WTC11 (cell line): Measurements from ENCODE around the gene CARMIL1.

Source experiments
- ZNF263 ChIP-seq: sonication (generic); formaldehyde crosslinking; IDR thresholded peaks from 2 replicates; pipeline ENCODE4 v1.8.1; 2022; ENCODE audit warnings: low read depth, mild to moderate bottlenecking, moderate library complexity, missing genetic modification reagents
- TF ChIP-seq, protein P1 (sequence below): sonication (generic); formaldehyde crosslinking; IDR thresholded peaks from 2 replicates; pipeline ENCODE4 v1.8.0; 2022; ENCODE audit warnings: mild to moderate bottlenecking, missing genetic modification reagents
- TF ChIP-seq, protein P2 (sequence below): fragments of 200-600 bp; IDR thresholded peaks from 2 replicates; pipeline ENCODE4 v1.8.0; 2022; ENCODE audit warnings: antibody characterized with exemption

- no peak for TF ChIP-seq ZNF263 (CRISPR knock-in tag)
- TF ChIP-seq, protein P1, sequence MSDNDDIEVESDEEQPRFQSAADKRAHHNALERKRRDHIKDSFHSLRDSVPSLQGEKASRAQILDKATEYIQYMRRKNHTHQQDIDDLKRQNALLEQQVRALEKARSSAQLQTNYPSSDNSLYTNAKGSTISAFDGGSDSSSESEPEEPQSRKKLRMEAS (CRISPR knock-in tag), result no peak
- TF ChIP-seq, protein P2, sequence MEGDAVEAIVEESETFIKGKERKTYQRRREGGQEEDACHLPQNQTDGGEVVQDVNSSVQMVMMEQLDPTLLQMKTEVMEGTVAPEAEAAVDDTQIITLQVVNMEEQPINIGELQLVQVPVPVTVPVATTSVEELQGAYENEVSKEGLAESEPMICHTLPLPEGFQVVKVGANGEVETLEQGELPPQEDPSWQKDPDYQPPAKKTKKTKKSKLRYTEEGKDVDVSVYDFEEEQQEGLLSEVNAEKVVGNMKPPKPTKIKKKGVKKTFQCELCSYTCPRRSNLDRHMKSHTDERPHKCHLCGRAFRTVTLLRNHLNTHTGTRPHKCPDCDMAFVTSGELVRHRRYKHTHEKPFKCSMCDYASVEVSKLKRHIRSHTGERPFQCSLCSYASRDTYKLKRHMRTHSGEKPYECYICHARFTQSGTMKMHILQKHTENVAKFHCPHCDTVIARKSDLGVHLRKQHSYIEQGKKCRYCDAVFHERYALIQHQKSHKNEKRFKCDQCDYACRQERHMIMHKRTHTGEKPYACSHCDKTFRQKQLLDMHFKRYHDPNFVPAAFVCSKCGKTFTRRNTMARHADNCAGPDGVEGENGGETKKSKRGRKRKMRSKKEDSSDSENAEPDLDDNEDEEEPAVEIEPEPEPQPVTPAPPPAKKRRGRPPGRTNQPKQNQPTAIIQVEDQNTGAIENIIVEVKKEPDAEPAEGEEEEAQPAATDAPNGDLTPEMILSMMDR, result no peak
Observed at GRCh38 chr6:25302151-25302550, 23.0 kb downstream of the CARMIL1 start.
